Gastrocnemius medialis (tissue), 4 donors: ENCODE data around the gene NUP205. TPM values are rescaled to one million over a fixed set of nuclear protein-coding genes. Genes with fewer than 3 reads are reported as not detected.
A peak's percentile ranks its signal among the peaks of the same experiment; 100 is the strongest.

Source experiments
- ATAC-seq, 2 donors: fragments of 150-250 bp; one replicate each; pipeline ENCODE4 v1.9.1; 2016
- DNase-seq, 2 donors: peaks; one replicate each; pipeline ENCODE4 v3.0.0-alpha.2; 2019
- H3K27ac ChIP-seq, 4 donors: fragments of 200-600 bp; sonication (generic); 1 replicate in 1 of 4; 2 replicates in 3 of 4; pipeline ENCODE4 v1.5.1; 2016 to 2018; ENCODE audit warnings: mild to moderate bottlenecking in 2 of 4, moderate library complexity in 1 of 4
- H3K27me3 ChIP-seq, 3 donors: fragments of 200-600 bp; sonication (generic) in 2 of 3; 1 replicate in 1 of 3; 2 replicates in 2 of 3; pipeline versions ENCODE4 v1.5.1 to v1.6.0; 2016 to 2019; ENCODE audit warnings: mild to moderate bottlenecking in 1 of 3, moderate library complexity in 1 of 3
- H3K36me3 ChIP-seq, 2 donors: fragments of 200-600 bp; sonication (generic) in 1 of 2; one replicate each; pipeline ENCODE4 v1.5.1; 2017 to 2018
- H3K4me1 ChIP-seq, 2 donors: fragments of 200-600 bp; sonication (generic) in 1 of 2; one replicate each; pipeline ENCODE4 v1.5.1; 2016 to 2017; ENCODE audit warnings: mild to moderate bottlenecking in 2 of 2
- H3K4me3 ChIP-seq, 4 donors: fragments of 200-600 bp; sonication (generic) in 3 of 4; 1 replicate in 1 of 4; 2 replicates in 3 of 4; pipeline ENCODE4 v1.5.1; 2016 to 2019; ENCODE audit warnings: mild to moderate bottlenecking in 2 of 4
- H3K9me3 ChIP-seq, 3 donors: fragments of 200-600 bp; sonication (generic) in 2 of 3; 1 replicate in 1 of 3; 2 replicates in 2 of 3; pipeline ENCODE4 v1.5.1; 2016 to 2019
- POLR2A ChIP-seq, 2 donors: fragments of 450-650 bp; IDR thresholded peaks; one replicate each; pipeline ENCODE4 v1.6.1; 2017; ENCODE audit warnings: antibody characterized with exemption in 2 of 2, mild to moderate bottlenecking in 2 of 2, moderate library complexity in 2 of 2
- in situ Hi-C, 4 donors: fragments of 200-750 bp; cut with MboI; loops; one replicate each; pipeline versions ENCODE4 v1.15.0 to v1.8.0; 2017; ENCODE audit warnings: low sequenced_read_pairs in 4 of 4
- intact Hi-C: fragments of 100-400 bp; cut with DNase I; formaldehyde crosslinking; loops from one replicate; pipeline ENCODE4 v1.15.1; 2023; ENCODE audit warnings: low total_unique reads
- total RNA-seq, 4 donors: library from RNA; depleted of rRNA; stranded (reverse); fragments of >200 nt; gene quantifications; one replicate each; pipeline versions ENCODE4 v1.1.0 to v1.2.3, GENCODE V29; 2016
- TF ChIP-seq, protein P1 (sequence below), 5 experiments: fragments of 450-650 bp in 3 of 5; fragments of 200-600 bp in 2 of 5; sonication (generic) in 2 of 5; IDR thresholded peaks in 4 of 5; conservative IDR thresholded peaks in 1 of 5; 1 replicate in 4 of 5; 2 replicates in 1 of 5; pipeline ENCODE4 v1.5.1; 2016 to 2019; ENCODE audit warnings: antibody characterized with exemption in 5 of 5, mild to moderate bottlenecking in 3 of 5, moderate library complexity in 3 of 5

NUP205 gene
- total RNA-seq, 4 donors from 2014 or later = 12.7 to 33.5 (median 23.6) TPM

DNA sequence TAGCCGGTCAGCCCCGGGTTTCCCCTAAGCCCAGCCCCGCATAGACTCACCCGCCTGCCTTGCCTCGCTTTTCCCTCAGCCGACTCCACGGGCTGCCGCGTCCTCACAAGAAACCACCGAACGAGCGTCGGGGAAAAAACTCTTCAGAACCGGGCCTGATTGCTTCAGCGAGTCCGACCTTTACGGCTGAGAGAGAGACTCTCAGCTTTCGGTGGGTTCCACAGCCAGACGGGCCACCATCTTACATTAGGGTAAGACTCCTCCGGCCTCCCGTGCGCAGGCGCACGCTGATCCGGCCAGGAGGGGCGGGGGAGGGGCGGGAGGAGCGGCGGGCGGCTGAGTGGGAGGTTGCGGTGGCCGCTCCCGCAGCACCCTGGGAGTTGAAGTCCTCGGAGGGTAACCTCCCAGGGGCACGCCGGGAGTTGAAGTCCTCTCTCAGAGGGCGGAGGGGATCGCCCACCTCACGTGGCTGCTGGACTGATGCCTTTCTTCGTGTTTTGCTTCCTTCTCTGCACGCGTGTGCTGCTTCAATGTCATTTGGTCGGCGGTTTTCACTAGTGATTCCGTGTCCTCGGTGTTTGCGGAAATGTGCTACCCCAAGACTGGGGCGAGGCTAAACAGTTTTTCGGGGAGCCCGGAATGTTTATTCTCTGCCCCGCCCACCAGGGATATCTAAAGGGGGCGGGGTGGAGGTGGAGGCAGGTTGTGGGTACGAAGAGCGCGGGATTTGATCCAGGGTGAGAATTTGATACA lies 47.7 kb upstream of the NUP205 start, which contains the start of gene CNOT4:
CNOT4 (minus strand) TSS at position 264 of the 753 bp plus-strand sequence. CDS start 71,771 bp downstream, outside the sequence.
- H3K27ac ChIP-seq = peak within 1 kb of the TSS; percentile 88 to 97 (median 94)
- no peaks in the 10 kb centered on the region for H3K36me3 ChIP-seq
- TF ChIP-seq POLR2A (IDR thresholded peaks at IDR 0.05) = peak; percentile 66 to 70
- TF ChIP-seq, protein P1, sequence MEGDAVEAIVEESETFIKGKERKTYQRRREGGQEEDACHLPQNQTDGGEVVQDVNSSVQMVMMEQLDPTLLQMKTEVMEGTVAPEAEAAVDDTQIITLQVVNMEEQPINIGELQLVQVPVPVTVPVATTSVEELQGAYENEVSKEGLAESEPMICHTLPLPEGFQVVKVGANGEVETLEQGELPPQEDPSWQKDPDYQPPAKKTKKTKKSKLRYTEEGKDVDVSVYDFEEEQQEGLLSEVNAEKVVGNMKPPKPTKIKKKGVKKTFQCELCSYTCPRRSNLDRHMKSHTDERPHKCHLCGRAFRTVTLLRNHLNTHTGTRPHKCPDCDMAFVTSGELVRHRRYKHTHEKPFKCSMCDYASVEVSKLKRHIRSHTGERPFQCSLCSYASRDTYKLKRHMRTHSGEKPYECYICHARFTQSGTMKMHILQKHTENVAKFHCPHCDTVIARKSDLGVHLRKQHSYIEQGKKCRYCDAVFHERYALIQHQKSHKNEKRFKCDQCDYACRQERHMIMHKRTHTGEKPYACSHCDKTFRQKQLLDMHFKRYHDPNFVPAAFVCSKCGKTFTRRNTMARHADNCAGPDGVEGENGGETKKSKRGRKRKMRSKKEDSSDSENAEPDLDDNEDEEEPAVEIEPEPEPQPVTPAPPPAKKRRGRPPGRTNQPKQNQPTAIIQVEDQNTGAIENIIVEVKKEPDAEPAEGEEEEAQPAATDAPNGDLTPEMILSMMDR (IDR thresholded peaks at IDR 0.05 in 4 of 5, conservative IDR thresholded peaks at IDR 0.05 in 1 of 5) = no peak
- peak; percentile 94 to 96 for DNase-seq
- H3K9me3 ChIP-seq = no peaks in the 10 kb centered on the region
- no peaks in the 10 kb centered on the region for H3K27me3 ChIP-seq
- peaks cover 35 to 37% of the 10 kb centered on the region in 2 donors for H3K4me1 ChIP-seq
- in situ Hi-C loops (loop anchor here in 2 of 4 donors (5.0 to 25.0 kb wide), 2 partner anchors 47 to 1198 kb away; partner anchors contain the start of genes NUP205 (in 2 of the 2) and SLC35B4 (in 1 of the 2)), intact Hi-C loops (loop anchor here (1.0 to 5.0 kb wide), 5 partner anchors 47 to 523 kb away; partner anchors contain the start of genes AGBL3, MTPN, NUP205 and STMP1)
- peak; percentile 89 to 93 for ATAC-seq
- H3K4me3 ChIP-seq = peak within 1 kb of the TSS; percentile 72 to 96 (median 85)

DNA sequence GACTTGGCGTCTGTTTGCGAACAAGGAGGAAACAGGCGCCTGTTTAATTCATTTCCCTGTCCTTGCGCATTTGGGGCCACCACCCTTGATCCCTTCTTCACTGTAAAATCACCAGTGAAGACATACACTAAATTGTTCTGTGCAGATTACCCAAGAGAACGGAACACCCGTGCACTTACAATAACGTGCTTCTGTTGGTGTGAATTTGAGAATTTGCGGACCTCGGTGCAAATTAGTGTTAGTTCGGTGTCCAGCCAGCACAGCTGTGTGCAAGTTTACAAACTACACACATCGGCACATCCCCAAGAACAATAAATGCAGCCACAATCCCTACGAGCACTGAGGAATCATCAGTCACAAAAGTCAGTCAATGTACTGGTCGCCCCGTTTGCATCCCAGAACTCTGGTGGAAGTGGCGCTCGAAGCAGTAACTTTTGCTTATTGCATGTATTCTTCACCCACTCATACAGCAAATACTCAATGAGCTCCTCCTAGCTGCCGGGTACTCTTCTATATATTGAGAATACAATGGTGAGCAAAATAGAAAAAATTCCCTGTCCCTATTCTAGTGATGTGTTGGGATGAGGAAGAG lies 47.0 kb upstream of the NUP205 start:
- TF ChIP-seq, protein P1 (IDR thresholded peaks at IDR 0.05 in 4 of 5, conservative IDR thresholded peaks at IDR 0.05 in 1 of 5) = no peak
- no peak for TF ChIP-seq POLR2A (IDR thresholded peaks at IDR 0.05)
- H3K27ac ChIP-seq = peak overlapping the region; percentile 88 to 97 (median 94)
- H3K4me3 ChIP-seq = peak overlapping the region; percentile 72 to 96 (median 85)
- H3K27me3 ChIP-seq = no peaks in the 10 kb centered on the region
- in situ Hi-C loops = loop anchor here in 2 of 4 donors (5.0 to 25.0 kb wide), 2 partner anchors 47 to 1198 kb away; partner anchors contain the start of genes NUP205 (in 2 of the 2) and SLC35B4 (in 1 of the 2)
- H3K4me1 ChIP-seq = peaks cover 32 to 35% of the 10 kb centered on the region in 2 donors
- no peaks in the 10 kb centered on the region for H3K36me3 ChIP-seq
- ATAC-seq = peak in 1 of 2 donors; percentile 0
- intact Hi-C loops = loop anchor here (1.0 to 5.0 kb wide), 3 partner anchors 47 to 229 kb away; partner anchors contain the start of genes NUP205 and STMP1
- DNase-seq = no peak
- H3K9me3 ChIP-seq = no peaks in the 10 kb centered on the region

DNA sequence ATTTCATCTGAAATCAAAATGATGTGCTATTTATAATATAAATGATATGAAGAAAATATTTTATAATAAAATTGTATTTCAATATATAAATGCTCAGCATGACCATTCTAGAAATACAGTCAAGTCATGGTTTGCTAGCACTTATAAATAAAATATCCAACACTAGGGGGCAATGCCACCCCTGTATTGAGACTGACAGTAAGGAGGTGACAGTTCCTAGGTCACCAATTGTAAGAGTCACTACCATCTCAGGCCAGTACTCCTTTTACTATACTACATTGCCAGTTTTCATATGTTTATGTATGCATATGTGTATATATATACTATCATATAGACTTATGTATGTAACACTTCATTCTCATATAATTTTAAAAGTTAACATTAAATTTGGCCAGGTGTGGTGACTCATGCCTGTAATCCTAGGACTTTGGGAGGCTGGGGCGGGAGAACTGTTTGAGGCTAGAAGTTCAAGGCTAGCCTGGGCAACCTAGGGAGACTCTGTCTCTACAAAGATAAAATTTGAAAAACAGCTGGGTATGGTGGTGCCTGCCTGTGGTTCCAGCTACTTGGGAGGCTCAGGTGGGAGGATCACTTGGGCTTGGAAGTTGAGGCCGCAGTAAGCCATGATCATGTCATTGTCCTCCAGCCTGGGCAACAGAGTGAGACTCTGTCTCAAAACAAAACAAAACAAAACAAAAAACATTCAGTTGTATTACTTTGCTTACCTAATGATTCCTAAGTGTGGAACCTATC lies 45.4 kb upstream of the NUP205 start:
- no peak for ATAC-seq
- Histone ChIP-seq H3K27ac (no peak overlapping the region), H3K4me3 (no peak overlapping the region), H3K4me1 (peaks cover 17 to 20% of the 10 kb centered on the region in 2 donors), H3K36me3 (no peaks in the 10 kb centered on the region), H3K9me3 (no peaks in the 10 kb centered on the region), H3K27me3 (no peaks in the 10 kb centered on the region)
- TF ChIP-seq POLR2A (IDR thresholded peaks at IDR 0.05) = no peak
- TF ChIP-seq, protein P1 (IDR thresholded peaks at IDR 0.05 in 4 of 5, conservative IDR thresholded peaks at IDR 0.05 in 1 of 5) = peak in 4 of 5 experiments; percentile 32 to 53 (median 40)
- DNase-seq = peak in 1 of 2 donors; percentile 6
- intact Hi-C loops (loop anchor here (5.0 kb wide), 1 partner anchor 150 kb away; the partner anchor contains the start of gene STMP1), in situ Hi-C loops (loop anchor here in 2 of 4 donors (5.0 to 25.0 kb wide), 2 partner anchors 45 to 1200 kb away; partner anchors contain the start of genes NUP205 (in 2 of the 2) and SLC35B4 (in 1 of the 2))

DNA sequence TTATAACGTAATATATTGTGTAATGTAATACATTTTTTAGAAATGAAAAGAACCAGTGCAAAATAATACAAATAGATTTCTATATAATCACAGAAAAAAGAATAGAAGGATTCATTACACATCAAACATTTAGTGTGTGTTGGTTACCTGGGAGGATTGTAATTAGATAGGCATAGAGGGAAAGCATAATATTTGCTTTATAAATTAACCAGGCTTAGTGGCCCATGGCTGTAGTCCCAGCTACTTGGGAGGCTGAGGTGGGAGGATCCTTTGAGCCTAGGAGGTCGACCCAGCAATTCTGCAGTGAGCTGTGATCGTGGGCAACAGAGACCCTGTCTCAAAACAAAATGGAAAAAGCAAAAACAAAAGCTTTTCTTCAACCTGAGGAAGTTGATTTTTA lies 42.9 kb upstream of the NUP205 start:
- in situ Hi-C loops (loop anchor here in 2 of 4 donors (5.0 to 25.0 kb wide), 2 partner anchors 42 to 1203 kb away; partner anchors contain the start of genes NUP205 (in 2 of the 2) and SLC35B4 (in 1 of the 2)), intact Hi-C loops (loop anchor here (5.0 kb wide), 1 partner anchor 147 kb away; the partner anchor contains the start of gene STMP1)
- DNase-seq = no peak

More for the DNA sequence above, 42.9 kb upstream of the NUP205 start:
- no peak for TF ChIP-seq POLR2A (IDR thresholded peaks at IDR 0.05)
- TF ChIP-seq, protein P1 (IDR thresholded peaks at IDR 0.05 in 4 of 5, conservative IDR thresholded peaks at IDR 0.05 in 1 of 5) = no peak
- Histone ChIP-seq H3K36me3 (no peaks in the 10 kb centered on the region), H3K4me3 (no peak overlapping the region), H3K9me3 (no peaks in the 10 kb centered on the region), H3K27me3 (no peaks in the 10 kb centered on the region), H3K4me1 (peaks cover 0 to 6% of the 10 kb centered on the region in 2 donors), H3K27ac (no peak overlapping the region)
- ATAC-seq = no peak
